Loucy (cell line): ENCODE results near the gene ROS1.

ENCODE experiments used
- H2AFZ ChIP-seq: fragments of 200-600 bp; sonication (generic); 2 replicates; pipeline ENCODE4 v1.6.0; 2016; ENCODE audit warnings: antibody characterized with exemption, mild to moderate bottlenecking, low read length, moderate library complexity
- H3F3A ChIP-seq: fragments of 200-600 bp; 2 replicates; pipeline ENCODE4 v1.6.0; 2016; ENCODE audit warnings: antibody characterized with exemption, low read depth, mild to moderate bottlenecking
- H3K27me3 ChIP-seq: fragments of 200-600 bp; sonication (generic); 2 replicates; pipeline ENCODE4 v1.6.1; 2014; ENCODE audit warnings: low read length, mild to moderate bottlenecking; ENCODE audit not compliant: insufficient read depth, poor library complexity, severe bottlenecking
- H3K36me3 ChIP-seq: fragments of 200-600 bp; sonication (generic); 2 replicates; pipeline ENCODE4 v1.6.1; 2016; ENCODE audit warnings: low read length; ENCODE audit not compliant: insufficient read depth
- H3K4me1 ChIP-seq: fragments of 200-600 bp; sonication (generic); 2 replicates; pipeline ENCODE4 v1.5.1; 2014; ENCODE audit warnings: low read length, mild to moderate bottlenecking; ENCODE audit not compliant: insufficient read depth, poor library complexity, severe bottlenecking
- H3K4me2 ChIP-seq: fragments of 200-600 bp; sonication (generic); 2 replicates; pipeline ENCODE4 v1.6.0; 2014; ENCODE audit warnings: antibody characterized with exemption, low read length, low read depth, mild to moderate bottlenecking; ENCODE audit not compliant: poor library complexity, severe bottlenecking
- H3K4me3 ChIP-seq: fragments of 200-600 bp; sonication (generic); 2 replicates; pipeline ENCODE4 v1.5.1; 2014; ENCODE audit warnings: low read length, mild to moderate bottlenecking, mixed read lengths; ENCODE audit not compliant: poor library complexity, severe bottlenecking
- H3K79me2 ChIP-seq: fragments of 200-600 bp; sonication (generic); 2 replicates; pipeline ENCODE4 v1.6.1; 2014; ENCODE audit warnings: low read length; ENCODE audit not compliant: insufficient read depth
- H3K9ac ChIP-seq: fragments of 200-600 bp; sonication (generic); 2 replicates; pipeline ENCODE4 v1.6.0; 2014; ENCODE audit warnings: mild to moderate bottlenecking, low read depth, low read length, moderate library complexity; ENCODE audit not compliant: poor library complexity, severe bottlenecking
- H3K9me2 ChIP-seq: fragments of 200-600 bp; sonication (generic); replicated peaks from 2 replicates; pipeline ENCODE4 v1.6.1; 2016; ENCODE audit warnings: low read depth, low read length, mixed read lengths
- H3K9me3 ChIP-seq: fragments of 200-600 bp; sonication (generic); 2 replicates; pipeline ENCODE4 v1.6.1; 2014; ENCODE audit warnings: mild to moderate bottlenecking, antibody characterized with exemption, low read length, low read depth; ENCODE audit not compliant: insufficient read depth
- H4K20me1 ChIP-seq: fragments of 200-600 bp; sonication (generic); 2 replicates; pipeline ENCODE4 v1.6.0; 2014; ENCODE audit warnings: antibody characterized with exemption, low read length, mild to moderate bottlenecking; ENCODE audit not compliant: insufficient read depth, poor library complexity, severe bottlenecking
- CTCF ChIP-seq: fragments of 200-600 bp; sonication (generic); conservative IDR thresholded peaks from 2 replicates; pipeline ENCODE4 v1.5.1; 2014; ENCODE audit warnings: mild to moderate bottlenecking, antibody characterized with exemption, low read length
- EZH2phosphoT487 ChIP-seq: fragments of 200-600 bp; IDR thresholded peaks from 2 replicates; pipeline ENCODE4 v1.6.1; 2018; ENCODE audit warnings: antibody characterized with exemption, mild to moderate bottlenecking, moderate library complexity, borderline replicate concordance

The ROS1 gene

GRCh38 chr6:117399924-117400323, 25.8 kb downstream of the ROS1 start:
- no peaks in the 10 kb centered on the region for H4K20me1 ChIP-seq
- H3K79me2 ChIP-seq = no peaks in the 10 kb centered on the region
- no peak overlapping the region for H2AFZ ChIP-seq
- TF ChIP-seq CTCF = peak; percentile 45
- no peak for TF ChIP-seq EZH2phosphoT487
- H3K4me3 ChIP-seq = no peak overlapping the region
- no peak overlapping the region for H3K9ac ChIP-seq
- H3K27me3 ChIP-seq = no peaks in the 10 kb centered on the region
- no peaks in the 10 kb centered on the region for H3K9me2 ChIP-seq
- no peak overlapping the region for H3K4me2 ChIP-seq
- no peaks in the 10 kb centered on the region for H3K36me3 ChIP-seq
- H3F3A ChIP-seq = no peaks in the 10 kb centered on the region
- no peaks in the 10 kb centered on the region for H3K9me3 ChIP-seq
- no peaks in the 10 kb centered on the region for H3K4me1 ChIP-seq

DNA sequence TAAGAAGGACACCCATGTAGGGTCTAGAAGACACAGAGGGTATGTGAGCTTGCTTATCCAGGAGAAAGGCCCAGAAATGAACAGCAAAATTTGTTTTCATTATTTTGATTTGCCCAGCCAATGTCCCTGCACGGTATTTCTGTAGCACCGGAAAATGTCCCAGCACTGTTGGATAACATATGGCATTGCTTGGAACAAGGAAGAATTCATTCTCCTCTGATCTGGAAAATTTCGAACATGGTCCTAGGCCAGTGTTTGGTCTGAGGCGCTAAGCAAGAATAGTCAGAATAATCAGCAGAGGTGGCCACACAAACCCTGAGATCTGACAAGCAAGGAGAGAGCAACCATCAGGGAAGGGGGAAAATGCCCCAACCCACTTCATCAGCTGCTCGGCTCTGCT, 26.6 kb downstream of the ROS1 start:
- Histone ChIP-seq H3K9me3 (no peaks in the 10 kb centered on the region), H4K20me1 (no peaks in the 10 kb centered on the region), H3K36me3 (no peaks in the 10 kb centered on the region), H3K79me2 (no peaks in the 10 kb centered on the region), H3F3A (no peaks in the 10 kb centered on the region), H3K4me1 (no peaks in the 10 kb centered on the region), H3K9me2 (no peaks in the 10 kb centered on the region), H3K9ac (no peak overlapping the region), H3K27me3 (no peaks in the 10 kb centered on the region), H2AFZ (no peak overlapping the region), H3K4me2 (no peak overlapping the region), H3K4me3 (no peak overlapping the region)
- TF ChIP-seq EZH2phosphoT487 (no peak), CTCF (no peak)

GRCh38 chr6:117397536-117398227, 28.1 kb downstream of the ROS1 start:
- Histone ChIP-seq H3F3A (no peaks in the 10 kb centered on the region), H3K9ac (no peak overlapping the region), H3K9me3 (no peaks in the 10 kb centered on the region), H3K27me3 (no peaks in the 10 kb centered on the region), H3K4me3 (no peak overlapping the region), H3K79me2 (no peaks in the 10 kb centered on the region), H3K4me2 (no peak overlapping the region), H4K20me1 (no peaks in the 10 kb centered on the region), H3K4me1 (no peaks in the 10 kb centered on the region), H2AFZ (no peak overlapping the region), H3K36me3 (no peaks in the 10 kb centered on the region), H3K9me2 (no peaks in the 10 kb centered on the region)
- TF ChIP-seq CTCF = no peak
- TF ChIP-seq EZH2phosphoT487 = no peak
